ENCODE results near the gene TNNI2.
A peak's percentile ranks its signal among the peaks of the same experiment; 100 is the strongest.

The TNNI2 gene

DNA sequence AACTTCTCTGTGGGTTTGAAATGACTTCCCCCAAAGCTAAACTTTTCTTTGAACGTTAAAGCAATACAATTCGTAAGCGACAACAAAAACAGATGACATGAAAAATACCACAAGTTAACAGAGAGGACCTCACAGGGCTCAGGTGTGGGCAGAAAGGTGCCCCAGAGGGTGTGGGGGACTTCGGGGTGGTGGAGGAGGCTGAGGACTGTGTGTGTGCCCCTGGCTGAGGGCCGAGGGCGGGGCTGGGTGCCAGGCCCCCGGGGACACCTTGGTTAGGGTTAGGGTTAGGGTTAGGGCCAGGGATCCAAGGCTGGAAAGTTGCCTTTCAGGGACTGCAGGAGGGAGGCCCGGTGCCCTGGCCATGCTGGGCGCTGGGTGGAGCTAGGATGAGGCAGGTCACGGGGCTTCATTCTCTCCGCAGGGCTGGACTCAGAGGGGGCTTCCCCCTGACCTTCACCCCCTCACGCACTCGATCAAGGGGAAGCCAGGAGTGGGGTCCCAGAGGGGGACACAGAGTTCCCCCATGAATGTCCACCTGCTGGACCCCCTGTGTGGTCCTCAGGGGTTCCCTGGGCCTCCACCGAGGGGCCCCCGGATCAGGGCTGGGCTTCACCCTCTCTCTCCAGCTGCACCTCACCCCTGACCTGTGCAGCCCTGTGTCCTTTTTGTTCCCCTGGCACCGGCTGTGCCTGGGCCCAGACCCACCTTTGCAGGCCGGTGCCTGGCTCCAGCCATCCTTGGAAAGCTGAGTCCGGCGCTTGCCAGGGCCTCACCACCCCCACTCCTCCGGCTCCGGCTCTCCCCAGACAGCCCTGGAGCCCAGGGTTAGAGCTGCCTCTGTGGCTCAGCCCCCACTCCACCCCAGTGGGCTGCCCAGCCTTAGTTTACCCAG lies 7.0 kb downstream of the TNNI2 start:
- H3K36me3 Mint-ChIP-seq, result no peaks in the 10 kb centered on the region
- H3K4me3 Mint-ChIP-seq, result peak overlapping the region; percentile 85
- H3K9me3 Mint-ChIP-seq (ENCODE audit: low read depth), result no peaks in the 10 kb centered on the region
- no peaks in the 10 kb centered on the region for H3K27me3 Mint-ChIP-seq
- H3K27ac Mint-ChIP-seq, result peak overlapping the region; percentile 88
- H3K4me1 Mint-ChIP-seq (ENCODE audit: low read depth), result peaks cover 62% of the 10 kb centered on the region

GRCh38 chr11:1846453-1846932 lies 7.7 kb downstream of the TNNI2 start:
- Mint-ChIP-seq H3K27ac (no peak overlapping the region), H3K36me3 (no peaks in the 10 kb centered on the region), H3K27me3 (no peaks in the 10 kb centered on the region), H3K4me3 (peak overlapping the region; percentile 59), H3K9me3 (ENCODE audit: low read depth) (no peaks in the 10 kb centered on the region), H3K4me1 (ENCODE audit: low read depth) (peaks cover 68% of the 10 kb centered on the region)

DNA sequence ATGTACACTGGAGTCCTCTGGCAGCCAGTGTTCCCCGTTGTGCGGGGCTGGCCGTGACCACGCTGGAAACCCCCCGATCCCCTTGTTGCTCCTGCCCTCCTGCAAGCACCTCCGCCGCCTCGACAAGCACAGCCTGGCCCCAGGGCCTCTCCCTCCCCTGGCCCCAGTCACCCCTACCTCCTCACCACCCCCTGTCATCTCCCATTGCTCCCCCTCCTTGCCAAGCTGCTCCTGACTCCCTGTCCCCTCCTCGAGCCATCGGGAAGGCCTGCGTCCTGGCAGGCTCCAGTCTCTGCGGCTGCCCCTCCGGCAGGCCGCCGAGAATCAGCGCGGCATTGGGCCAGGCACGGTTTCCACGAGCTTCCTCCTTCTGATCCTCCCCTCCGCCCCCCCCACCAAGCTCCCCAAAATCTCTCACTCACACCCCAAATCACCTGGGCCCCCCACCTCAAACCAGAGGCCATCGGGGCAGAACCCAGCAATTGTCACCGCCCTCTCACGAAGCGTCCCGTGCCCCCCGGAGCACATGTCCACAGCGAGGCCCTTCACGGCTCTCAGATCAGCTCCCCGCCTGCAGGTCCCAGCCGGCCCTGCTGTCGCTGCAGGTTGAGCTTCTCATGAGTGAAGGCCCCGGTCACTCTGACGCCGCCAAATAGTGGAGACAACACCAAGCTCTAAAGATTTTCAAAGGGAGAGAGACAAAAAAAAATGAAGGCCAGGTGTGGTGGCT lies 8.4 kb downstream of the TNNI2 start:
- no peaks in the 10 kb centered on the region for H3K27me3 Mint-ChIP-seq
- no peak overlapping the region for H3K4me3 Mint-ChIP-seq
- H3K27ac Mint-ChIP-seq, result no peak overlapping the region
- no peaks in the 10 kb centered on the region for H3K36me3 Mint-ChIP-seq
- H3K9me3 Mint-ChIP-seq (ENCODE audit: low read depth), result no peaks in the 10 kb centered on the region
- peaks cover 74% of the 10 kb centered on the region for H3K4me1 Mint-ChIP-seq (ENCODE audit: low read depth)

GRCh38 chr11:1847926-1848639 lies 9.3 kb downstream of the TNNI2 start:
- Mint-ChIP-seq H3K36me3 (no peaks in the 10 kb centered on the region), H3K4me1 (ENCODE audit: low read depth) (peaks cover 83% of the 10 kb centered on the region), H3K9me3 (ENCODE audit: low read depth) (no peaks in the 10 kb centered on the region), H3K27me3 (no peaks in the 10 kb centered on the region), H3K27ac (no peak overlapping the region), H3K4me3 (no peak overlapping the region)

GRCh38 chr11:1848640-1849430 lies 10.1 kb downstream of the TNNI2 start:
- Mint-ChIP-seq H3K4me1 (ENCODE audit: low read depth) (peaks cover 83% of the 10 kb centered on the region), H3K27ac (peak overlapping the region; percentile 58), H3K27me3 (no peaks in the 10 kb centered on the region), H3K4me3 (peak overlapping the region; percentile 54), H3K36me3 (no peaks in the 10 kb centered on the region), H3K9me3 (ENCODE audit: low read depth) (no peaks in the 10 kb centered on the region)

DNA sequence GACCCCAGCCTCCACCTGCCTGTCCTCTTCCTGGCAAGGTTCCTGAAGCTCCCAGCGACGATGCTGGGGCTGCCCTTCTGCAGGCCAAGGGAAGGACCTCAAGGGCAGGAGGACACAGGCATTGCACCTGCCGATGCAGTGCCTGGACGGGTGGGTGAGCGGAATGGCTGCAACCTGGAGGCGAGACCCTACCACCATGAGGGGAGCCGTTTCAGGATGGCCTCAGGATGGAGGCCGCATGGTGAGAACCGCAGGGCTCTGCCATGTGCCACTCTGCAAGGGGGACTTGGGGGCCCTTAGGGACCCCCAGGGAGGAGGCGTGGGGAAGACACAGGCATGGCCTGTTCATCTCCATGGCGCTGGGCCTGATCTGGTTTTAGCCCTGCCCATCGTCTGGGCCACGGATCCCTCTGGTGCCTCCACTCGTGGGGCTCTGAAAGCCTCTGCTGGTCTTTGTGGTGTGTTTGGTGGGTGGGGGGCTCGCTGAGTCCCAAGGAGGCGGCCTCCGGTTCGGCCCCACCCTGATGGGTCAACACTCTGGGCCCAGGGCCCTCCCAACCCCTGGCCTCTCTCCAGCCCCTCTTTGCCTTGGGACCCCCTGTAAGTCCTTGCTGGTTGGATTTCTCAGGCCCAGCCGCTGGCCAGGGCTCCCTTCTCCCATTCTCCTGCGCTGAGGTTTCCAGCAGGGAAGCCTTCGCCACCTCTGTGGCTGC lies 12.8 kb downstream of the TNNI2 start:
- Mint-ChIP-seq H3K4me3 (peak overlapping the region; percentile 96), H3K9me3 (ENCODE audit: low read depth) (no peaks in the 10 kb centered on the region), H3K27ac (peak overlapping the region; percentile 97), H3K36me3 (no peaks in the 10 kb centered on the region), H3K27me3 (no peaks in the 10 kb centered on the region), H3K4me1 (ENCODE audit: low read depth) (peaks cover 78% of the 10 kb centered on the region)

- Mint-ChIP-seq H3K4me3 (peak overlapping the region; percentile 96), H3K27ac (peak overlapping the region; percentile 97), H3K4me1 (ENCODE audit: low read depth) (peaks cover 75% of the 10 kb centered on the region), H3K9me3 (ENCODE audit: low read depth) (no peaks in the 10 kb centered on the region), H3K36me3 (no peaks in the 10 kb centered on the region), H3K27me3 (no peaks in the 10 kb centered on the region)
Observed at GRCh38 chr11:1852271-1852876, 13.6 kb downstream of the TNNI2 start.

DNA sequence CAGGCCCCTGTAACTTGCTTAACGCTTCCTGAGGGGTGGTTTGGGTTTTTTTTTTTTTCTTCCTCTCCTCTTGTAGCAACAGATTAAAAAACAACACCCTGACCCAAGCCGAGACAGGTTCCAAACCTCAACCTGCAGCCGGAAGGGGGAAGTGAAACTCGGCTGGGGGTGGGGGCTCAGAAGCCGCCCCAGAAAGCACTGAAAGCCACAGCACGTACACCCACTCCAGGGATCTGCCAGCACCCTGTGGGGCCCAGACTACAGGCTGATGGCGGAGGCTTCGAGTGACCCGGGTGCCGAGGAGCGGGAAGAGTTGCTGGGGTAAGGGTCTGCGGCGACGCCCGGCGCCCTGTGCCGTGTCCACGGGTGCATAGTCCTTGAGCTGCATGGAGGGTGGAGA lies 14.1 kb downstream of the TNNI2 start, which contains the start of gene LSP1:
TSS of gene LSP1 (plus strand) at position 208 of the 400 bp plus-strand sequence. CDS start at position 269, 61 bp downstream.
- H3K4me3 Mint-ChIP-seq, result peak within 1 kb of the TSS; percentile 96
- H3K27ac Mint-ChIP-seq, result peak within 1 kb of the TSS; percentile 97
- no peaks in the 10 kb centered on the region for H3K36me3 Mint-ChIP-seq
- H3K27me3 Mint-ChIP-seq, result no peaks in the 10 kb centered on the region
- H3K9me3 Mint-ChIP-seq (ENCODE audit: low read depth), result no peaks in the 10 kb centered on the region
- peaks cover 73% of the 10 kb centered on the region for H3K4me1 Mint-ChIP-seq (ENCODE audit: low read depth)

DNA sequence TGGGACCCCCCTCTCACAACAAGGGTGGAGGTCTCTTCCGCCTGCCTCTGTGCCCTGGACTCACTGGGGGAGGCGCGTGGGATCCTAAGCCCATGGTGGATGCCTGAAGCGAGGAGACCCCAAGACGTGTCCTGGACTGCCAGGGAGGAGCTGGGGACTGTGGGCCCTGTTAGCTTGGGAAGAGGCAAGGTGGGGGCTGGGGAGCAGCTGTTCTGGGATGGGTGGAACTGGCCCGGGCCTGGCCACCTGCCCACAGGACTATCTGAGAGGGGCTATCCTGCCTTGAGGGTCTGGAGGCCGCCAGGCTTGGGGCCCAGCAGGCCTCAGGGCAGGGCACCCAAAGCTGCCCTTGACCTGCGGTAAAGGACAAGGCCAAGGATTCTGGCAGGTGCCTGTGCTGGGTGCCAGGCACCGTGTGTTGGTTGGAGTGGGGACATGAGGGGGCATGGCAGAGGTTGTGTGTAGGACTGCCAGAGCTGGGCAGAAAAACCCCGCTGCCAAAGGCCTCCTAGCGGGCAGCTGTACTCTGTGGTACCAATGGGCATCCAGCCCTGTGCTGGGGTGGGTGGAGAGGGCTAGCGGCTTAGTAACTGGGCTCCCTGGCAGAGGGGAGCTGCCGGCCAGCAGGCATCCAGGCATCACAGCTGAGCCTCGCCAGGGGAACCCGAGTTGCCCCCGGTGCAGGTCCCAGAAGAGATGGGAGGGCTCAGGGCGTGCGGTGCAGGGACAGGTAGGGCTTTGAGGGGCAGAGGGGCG lies 14.8 kb downstream of the TNNI2 start:
- peaks cover 74% of the 10 kb centered on the region for H3K4me1 Mint-ChIP-seq (ENCODE audit: low read depth)
- H3K36me3 Mint-ChIP-seq, result no peaks in the 10 kb centered on the region
- H3K27ac Mint-ChIP-seq, result peak overlapping the region; percentile 97
- peak overlapping the region; percentile 96 for H3K4me3 Mint-ChIP-seq
- no peaks in the 10 kb centered on the region for H3K27me3 Mint-ChIP-seq
- no peaks in the 10 kb centered on the region for H3K9me3 Mint-ChIP-seq (ENCODE audit: low read depth)

GRCh38 chr11:1854132-1854948 lies 15.6 kb downstream of the TNNI2 start:
- H3K9me3 Mint-ChIP-seq (ENCODE audit: low read depth), result no peaks in the 10 kb centered on the region
- no peaks in the 10 kb centered on the region for H3K36me3 Mint-ChIP-seq
- H3K4me3 Mint-ChIP-seq, result peak overlapping the region; percentile 96
- H3K4me1 Mint-ChIP-seq (ENCODE audit: low read depth), result peaks cover 70% of the 10 kb centered on the region
- H3K27ac Mint-ChIP-seq, result peak overlapping the region; percentile 97
- no peaks in the 10 kb centered on the region for H3K27me3 Mint-ChIP-seq

GRCh38 chr11:1854949-1855885 lies 16.4 kb downstream of the TNNI2 start:
- H3K36me3 Mint-ChIP-seq, result no peaks in the 10 kb centered on the region
- H3K4me1 Mint-ChIP-seq (ENCODE audit: low read depth), result peaks cover 65% of the 10 kb centered on the region
- peak overlapping the region; percentile 28 for H3K27ac Mint-ChIP-seq
- H3K27me3 Mint-ChIP-seq, result no peaks in the 10 kb centered on the region
- peak overlapping the region; percentile 32 for H3K4me3 Mint-ChIP-seq
- no peaks in the 10 kb centered on the region for H3K9me3 Mint-ChIP-seq (ENCODE audit: low read depth)

Data from activated naive CD8-positive, alpha-beta T cell (primary cell).